Measurements from ENCODE around the gene STK39. TPM values are rescaled to one million over a fixed set of nuclear protein-coding genes. Genes with fewer than 3 reads are reported as not detected.

Gene STK39
- polyA plus RNA-seq, 1 donor (not counting 4 experiments of a cell fraction or from before 2014, with no cell fraction given), result 20.7 TPM

DNA sequence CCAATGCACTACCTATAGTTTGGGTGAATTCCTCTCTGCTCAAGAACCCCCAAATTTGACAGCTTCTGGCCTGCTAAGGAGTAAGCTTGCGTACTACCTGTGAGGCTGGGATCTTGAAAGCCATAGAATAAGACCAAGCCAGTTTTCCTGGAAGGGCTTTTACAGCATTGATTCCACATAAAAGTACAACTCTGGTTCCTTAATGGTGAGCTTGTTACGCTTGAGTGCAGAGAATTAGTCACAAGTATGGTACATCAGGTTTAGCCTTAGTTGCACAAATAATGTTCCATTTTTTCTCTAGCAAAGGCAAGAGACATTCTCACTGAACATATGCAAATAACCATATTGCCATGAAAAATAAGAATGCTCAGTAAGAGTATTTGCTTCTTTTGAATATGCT is 39.1 kb upstream of the STK39 start:
- TF ChIP-seq CTCF (optimal IDR thresholded peaks at IDR 0.05 in 1 of 3, IDR thresholded peaks at IDR 0.05 in 1 of 3, conservative IDR thresholded peaks at IDR 0.05 in 1 of 3; ENCODE audit: extremely low read depth in 1 of 3, insufficient read depth in 2 of 3, low read length in 3 of 3) (no peak), EZH2 (IDR thresholded peaks at IDR 0.05; ENCODE audit: low read length) (no peak)
- Histone ChIP-seq H2AFZ (ENCODE audit: control insufficient read depth, low read length) (no peak overlapping the region), H3K79me2 (ENCODE audit: control insufficient read depth, insufficient read depth, low read length) (no peaks in the 10 kb centered on the region), H3K9ac (ENCODE audit: control insufficient read depth, extremely low read depth, insufficient read depth, low read length) (no peak overlapping the region), H3K4me2 (ENCODE audit: control insufficient read depth, extremely low read depth, insufficient read depth, low read depth, low read length) (no peak overlapping the region), H3K27me3 (ENCODE audit: control insufficient read depth, extremely low read depth, insufficient read depth, low read length) (peaks cover 3% of the 10 kb centered on the region), H3K4me1 (ENCODE audit: control insufficient read depth, extremely low read depth, insufficient read depth, low read length) (no peaks in the 10 kb centered on the region), H3K9me3 (ENCODE audit: control insufficient read depth, low read depth, low read length) (no peaks in the 10 kb centered on the region), H3K4me3 (ENCODE audit: control insufficient read depth in 2 of 3, extremely low read depth in 1 of 3, insufficient read depth in 2 of 3, low read depth in 1 of 3, low read length in 3 of 3) (no peak overlapping the region), H3K27ac (ENCODE audit: control insufficient read depth, insufficient read depth, low read length) (no peak overlapping the region), H3K9me1 (ENCODE audit: control insufficient read depth, extremely low read depth, insufficient read depth, low read length) (no peaks in the 10 kb centered on the region), H3K36me3 (ENCODE audit: control insufficient read depth in 2 of 2, extremely low read depth in 1 of 2, insufficient read depth in 2 of 2, low read length in 2 of 2) (no peaks in the 10 kb centered on the region), H4K20me1 (ENCODE audit: control insufficient read depth, extremely low read depth, insufficient read depth, low read length) (no peaks in the 10 kb centered on the region)
- DNase-seq (ENCODE audit: low read depth, low spot score) (no peak), FAIRE-seq (no peak)
- dilution Hi-C loops (cut with MboI; ENCODE audit: extremely low pct_ligation_motif_present, low sequenced_read_pairs), result no loop called here

DNA sequence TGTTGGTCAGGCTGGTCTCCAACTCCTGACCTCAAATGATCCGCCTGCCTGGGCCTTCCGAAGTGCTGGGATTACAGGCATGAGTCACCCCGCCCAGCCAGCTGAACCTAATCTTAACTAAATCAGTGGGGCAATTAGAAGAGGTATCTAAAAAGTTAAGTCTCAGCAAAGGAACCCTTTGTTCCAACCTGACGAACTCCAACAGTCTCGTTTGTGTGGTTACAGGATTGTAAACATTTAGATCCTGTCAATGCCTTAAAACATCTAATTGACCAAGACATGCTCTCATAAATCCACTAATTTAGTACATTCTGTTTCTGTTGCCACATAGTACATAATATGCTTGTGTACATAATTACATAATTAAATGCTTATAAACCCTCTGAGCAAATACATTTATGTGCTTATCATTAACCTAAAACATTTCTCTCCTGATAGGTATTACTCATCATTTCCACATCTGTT is 31.1 kb upstream of the STK39 start:
- H3K4me2 ChIP-seq (ENCODE audit: control insufficient read depth, extremely low read depth, insufficient read depth, low read depth, low read length), result no peak overlapping the region
- DNase-seq (ENCODE audit: low read depth, low spot score), result no peak
- dilution Hi-C loops (cut with MboI; ENCODE audit: extremely low pct_ligation_motif_present, low sequenced_read_pairs), result no loop called here

More for the DNA sequence above, 31.1 kb upstream of the STK39 start:
- no peaks in the 10 kb centered on the region for H3K79me2 ChIP-seq (ENCODE audit: control insufficient read depth, insufficient read depth, low read length)
- no peak overlapping the region for H2AFZ ChIP-seq (ENCODE audit: control insufficient read depth, low read length)
- H3K4me3 ChIP-seq (ENCODE audit: control insufficient read depth in 2 of 3, extremely low read depth in 1 of 3, insufficient read depth in 2 of 3, low read depth in 1 of 3, low read length in 3 of 3), result no peak overlapping the region
- H3K4me1 ChIP-seq (ENCODE audit: control insufficient read depth, extremely low read depth, insufficient read depth, low read length), result no peaks in the 10 kb centered on the region
- no peaks in the 10 kb centered on the region for H3K9me3 ChIP-seq (ENCODE audit: control insufficient read depth, low read depth, low read length)
- TF ChIP-seq CTCF (optimal IDR thresholded peaks at IDR 0.05 in 1 of 3, IDR thresholded peaks at IDR 0.05 in 1 of 3, conservative IDR thresholded peaks at IDR 0.05 in 1 of 3; ENCODE audit: extremely low read depth in 1 of 3, insufficient read depth in 2 of 3, low read length in 3 of 3), result no peak
- no peaks in the 10 kb centered on the region for H4K20me1 ChIP-seq (ENCODE audit: control insufficient read depth, extremely low read depth, insufficient read depth, low read length)
- no peaks in the 10 kb centered on the region for H3K9me1 ChIP-seq (ENCODE audit: control insufficient read depth, extremely low read depth, insufficient read depth, low read length)
- H3K27ac ChIP-seq (ENCODE audit: control insufficient read depth, insufficient read depth, low read length), result no peak overlapping the region
- no peak for FAIRE-seq
- peaks cover 7% of the 10 kb centered on the region for H3K27me3 ChIP-seq (ENCODE audit: control insufficient read depth, extremely low read depth, insufficient read depth, low read length)
- H3K36me3 ChIP-seq (ENCODE audit: control insufficient read depth in 2 of 2, extremely low read depth in 1 of 2, insufficient read depth in 2 of 2, low read length in 2 of 2), result no peaks in the 10 kb centered on the region
- H3K9ac ChIP-seq (ENCODE audit: control insufficient read depth, extremely low read depth, insufficient read depth, low read length), result no peak overlapping the region
